HuH-7 (cell line): ENCODE results near the gene EVA1C.
A peak's percentile ranks its signal among the peaks of the same experiment; 100 is the strongest.
"Not testable (repeated sequence)": the region's sequence is repeated elsewhere in the genome, so short reads cannot be mapped to it uniquely, and the experiment has no call there.

Source experiments
- DNase-seq: peaks from one replicate; pipeline ENCODE4 v3.0.0; 2011; ENCODE audit warnings: low spot score

EVA1C gene

DNA sequence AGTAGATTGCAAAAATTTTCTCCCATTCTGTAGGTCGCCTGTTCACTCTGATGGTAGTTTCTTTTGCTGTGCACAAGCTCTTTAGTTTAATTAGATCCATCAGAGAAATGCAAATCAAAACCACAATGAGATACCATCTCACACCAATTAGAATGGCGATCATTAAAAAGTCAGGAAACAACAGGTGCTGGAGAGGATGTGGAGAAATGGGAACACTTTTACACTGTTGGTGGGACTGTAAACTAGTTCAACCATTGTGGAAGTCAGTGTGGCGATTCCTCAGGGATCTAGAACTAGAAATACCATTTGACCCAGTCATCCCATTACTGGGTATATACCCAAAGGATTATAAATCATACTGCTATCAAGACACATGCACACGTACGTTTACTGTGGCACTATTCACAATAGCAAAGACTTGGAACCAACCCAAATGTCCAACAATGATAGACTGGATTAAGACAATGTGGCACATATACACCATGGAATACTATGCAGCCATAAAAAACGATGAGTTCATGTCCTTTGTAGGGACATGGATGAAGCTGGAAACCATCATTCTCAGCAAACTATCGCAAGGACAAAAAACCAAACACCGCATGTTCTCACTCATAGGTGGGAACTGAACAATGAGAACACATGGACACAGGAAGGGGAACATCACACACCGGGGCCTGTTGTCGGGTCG lies 21.8 kb upstream of the EVA1C start:
- not testable (repeated sequence) for DNase-seq

DNA sequence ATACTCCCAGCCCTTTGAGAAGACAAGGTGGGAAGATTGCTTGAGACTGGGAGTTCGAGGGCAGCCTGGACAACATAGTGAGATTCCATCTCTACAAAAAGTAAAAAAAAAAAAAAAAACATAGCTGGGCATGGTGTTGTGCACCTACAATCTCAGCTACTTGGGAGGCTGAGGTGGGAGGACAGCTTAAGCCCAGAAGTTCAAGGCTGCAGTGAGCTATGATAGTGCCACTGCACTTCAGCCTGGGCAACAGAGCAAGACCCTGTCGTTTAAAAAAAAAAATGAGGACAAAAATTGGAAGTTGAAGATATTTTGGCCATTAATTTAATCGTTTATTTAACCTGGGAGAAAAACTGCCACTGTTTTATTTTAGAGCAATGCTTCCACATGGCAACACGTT lies 20.8 kb upstream of the EVA1C start:
- DNase-seq = no peak

- DNase-seq = no peak
Measured at GRCh38 chr21:32392299-32392879, 20.1 kb upstream of the EVA1C start.

DNA sequence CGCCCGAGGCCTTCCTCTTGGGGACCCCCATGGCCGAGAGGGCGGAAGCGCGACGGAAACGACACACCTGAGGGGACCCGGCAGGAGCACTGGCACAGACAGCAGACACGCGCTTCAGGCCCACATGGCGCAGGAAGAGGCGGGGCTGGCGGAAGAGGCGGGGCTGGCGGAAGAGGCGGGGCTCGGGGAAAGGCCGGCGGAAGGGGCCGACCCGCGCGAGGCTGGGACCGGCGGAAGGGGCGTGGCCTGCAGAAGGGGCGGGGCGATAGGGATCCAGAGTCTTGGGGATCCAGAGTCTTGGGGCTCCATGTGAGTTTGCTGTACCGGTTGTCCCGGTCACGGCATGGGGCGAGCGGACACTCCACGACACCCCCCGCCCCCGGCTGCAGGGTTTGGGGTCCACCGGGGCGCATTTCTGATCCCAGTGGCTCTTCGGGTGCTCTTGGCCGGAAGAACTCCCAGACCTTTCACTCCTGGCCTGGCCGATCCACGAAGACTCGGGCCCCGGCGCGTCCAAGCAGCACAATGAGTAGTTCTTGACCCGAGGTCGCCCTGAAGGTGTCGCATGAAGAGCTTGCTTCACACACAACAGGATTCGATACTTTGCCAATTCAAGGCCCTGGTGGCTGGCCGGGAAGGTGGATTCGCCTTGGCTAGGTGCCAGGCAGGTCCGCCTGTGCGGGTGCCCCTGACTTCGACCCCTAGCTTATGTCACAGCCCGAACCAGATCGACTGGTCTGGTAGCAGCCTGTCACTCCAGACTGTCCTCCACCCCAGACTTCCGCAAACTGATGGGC lies 19.4 kb upstream of the EVA1C start, which contains the start of gene URB1:
URB1 (minus strand) TSS at position 133 of the 797 bp plus-strand sequence; CDS start at position 31, 102 bp downstream.
- DNase-seq = peak; percentile 73

GRCh38 chr21:32393677-32394001 lies 18.9 kb upstream of the EVA1C start:
- DNase-seq = no peak

- DNase-seq = peak; percentile 72
Measured at GRCh38 chr21:32403201-32403777, 9.2 kb upstream of the EVA1C start.

DNA sequence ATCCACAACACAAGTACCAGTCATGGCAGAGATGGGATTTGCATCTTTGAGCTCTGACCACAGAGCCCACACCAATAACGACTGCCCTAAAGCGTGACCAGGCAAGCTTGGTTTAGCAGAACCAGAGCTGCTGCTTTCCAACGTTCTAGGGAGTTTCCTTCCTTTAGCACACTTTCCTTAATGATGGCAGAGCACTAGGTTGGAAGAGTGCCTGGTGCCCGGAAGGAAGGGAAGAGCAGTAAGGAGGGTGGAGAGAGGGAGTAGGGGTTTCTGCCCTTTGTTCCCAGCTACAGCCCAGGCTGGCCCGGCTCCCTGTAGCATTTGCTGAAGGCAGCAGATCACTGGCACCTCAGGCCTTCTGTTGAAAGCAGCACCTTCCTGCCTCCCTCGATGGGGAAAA lies 6.1 kb upstream of the EVA1C start:
- DNase-seq = no peak

- no peak for DNase-seq
Measured at GRCh38 chr21:32410291-32410690, 2.2 kb upstream of the EVA1C start.

DNA sequence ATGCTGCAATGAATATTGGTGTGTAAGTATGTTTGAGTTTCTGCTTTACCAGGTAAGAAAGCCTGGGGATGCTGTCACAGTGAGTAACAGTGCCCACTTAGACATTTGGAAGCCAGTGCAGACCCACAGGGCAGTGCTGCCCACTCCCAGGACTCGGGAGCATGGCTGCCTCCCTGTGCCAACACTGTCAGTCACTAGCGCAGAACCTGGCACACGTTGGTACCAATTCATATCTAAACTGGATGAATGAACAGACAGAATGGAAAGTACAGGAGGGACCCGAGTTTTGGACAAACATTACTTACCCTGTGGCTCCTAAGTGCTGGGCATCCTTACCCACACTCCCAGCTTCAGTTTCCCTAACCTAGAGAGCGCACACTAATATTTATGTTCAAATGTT lies 1.6 kb upstream of the EVA1C start:
- no peak for DNase-seq

DNA sequence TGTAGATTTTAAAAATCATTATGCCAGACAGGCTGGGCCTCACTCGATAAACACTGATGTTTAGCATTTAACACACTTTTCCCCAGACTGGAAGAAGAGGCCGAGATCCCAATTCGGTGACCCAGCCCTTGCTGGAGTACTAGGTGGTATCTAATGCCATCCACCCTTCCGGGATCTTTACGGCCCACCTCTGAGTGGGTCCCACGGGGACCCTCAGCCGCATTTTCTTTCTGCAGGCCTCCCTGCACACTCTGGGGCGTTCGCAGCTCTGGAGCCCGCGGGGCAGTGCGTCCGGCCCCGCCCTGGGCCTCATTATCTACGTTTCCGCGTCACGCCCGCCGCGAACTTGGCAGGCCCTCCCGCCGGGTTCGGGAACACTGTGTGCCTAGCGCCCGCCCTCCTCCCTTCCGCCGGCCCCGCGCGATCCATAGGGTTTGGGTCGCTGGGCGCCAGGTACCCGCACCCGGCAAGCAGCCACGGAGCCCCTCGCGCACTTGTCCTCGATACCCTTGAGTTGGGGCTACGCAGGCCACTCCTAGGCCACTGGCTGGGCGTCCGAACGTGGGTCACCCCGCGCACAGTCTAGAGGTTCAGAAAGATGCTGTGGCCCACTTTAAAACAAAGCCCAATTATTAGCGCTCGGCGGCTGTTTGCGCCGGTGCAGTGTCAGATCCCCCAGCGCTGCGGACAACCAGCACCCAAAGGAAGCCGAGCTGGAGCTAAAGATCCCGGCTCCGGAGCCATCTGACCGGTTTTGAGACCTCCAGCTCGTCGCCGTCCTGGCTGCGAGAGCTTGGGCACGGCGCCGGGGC lies 950 bp upstream of the EVA1C start:
- no peak for DNase-seq

GRCh38 chr21:32413015-32413504 lies 554 bp downstream of the EVA1C start:
- no peak for DNase-seq

DNA sequence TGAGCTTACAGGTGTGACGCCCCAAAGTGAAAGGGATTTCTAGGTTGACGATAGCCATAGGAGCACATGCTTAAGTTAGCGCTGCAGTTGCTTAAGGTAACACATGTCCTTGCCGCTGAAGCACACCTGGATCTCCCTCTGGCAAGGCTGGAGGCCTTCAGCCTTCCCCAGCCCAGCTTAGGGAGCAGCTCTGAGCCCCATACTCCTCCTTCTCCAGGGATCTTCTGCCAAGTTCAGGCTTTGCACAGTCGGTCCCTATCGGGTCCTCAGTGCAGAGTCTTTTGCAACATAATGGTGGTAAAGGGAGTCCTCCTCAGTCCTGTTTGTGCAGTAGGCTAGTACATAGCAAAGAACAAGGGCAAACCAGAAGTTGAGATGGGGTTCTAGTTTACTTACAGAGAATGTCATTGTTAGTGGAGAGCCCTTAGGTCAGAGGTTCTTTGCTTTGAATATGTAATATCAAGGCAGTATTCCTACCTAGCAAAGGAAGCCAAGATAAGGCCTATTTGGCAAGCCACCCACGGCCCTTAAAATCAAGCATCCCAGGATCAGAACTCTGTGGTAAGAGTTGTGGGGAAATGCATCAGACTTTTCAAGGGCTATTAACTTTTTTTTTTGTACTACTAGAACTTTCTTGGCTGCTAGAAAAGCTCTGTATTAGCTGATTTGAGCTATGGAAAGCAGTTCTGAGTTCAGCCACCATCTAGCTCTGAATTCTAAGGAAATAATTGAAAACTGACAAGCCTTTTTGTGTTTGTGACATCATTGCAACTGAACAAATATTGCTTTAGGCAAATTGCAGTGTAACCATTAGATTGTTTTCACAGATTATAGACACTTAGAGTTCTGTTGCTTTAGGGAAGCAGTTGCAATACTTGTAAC lies 1.4 kb downstream of the EVA1C start:
- no peak for DNase-seq

- no peak for DNase-seq
Measured at GRCh38 chr21:32414579-32415358, 2.3 kb downstream of the EVA1C start.

- DNase-seq = no peak
Measured at GRCh38 chr21:32415451-32416398, 3.2 kb downstream of the EVA1C start.

DNA sequence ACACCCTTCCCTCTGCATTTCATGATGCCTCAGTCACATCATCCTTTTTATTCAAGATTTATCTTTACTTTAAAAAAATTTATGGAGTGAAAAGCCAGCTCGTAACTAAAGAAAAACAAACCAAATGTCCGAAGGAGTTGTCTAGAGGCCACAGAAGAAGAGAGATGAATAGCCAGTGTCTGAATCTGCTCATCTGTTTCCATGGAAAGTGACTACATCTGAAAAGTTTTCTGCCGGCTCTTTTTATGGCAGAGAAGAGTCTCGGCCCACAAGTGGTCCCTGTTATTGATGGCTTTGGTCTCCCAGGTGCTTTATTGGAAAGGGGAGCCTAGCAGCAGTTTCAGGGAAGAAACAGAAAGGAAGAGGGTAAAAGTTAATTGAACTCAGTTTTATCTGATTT lies 5.6 kb downstream of the EVA1C start:
- no peak for DNase-seq

DNA sequence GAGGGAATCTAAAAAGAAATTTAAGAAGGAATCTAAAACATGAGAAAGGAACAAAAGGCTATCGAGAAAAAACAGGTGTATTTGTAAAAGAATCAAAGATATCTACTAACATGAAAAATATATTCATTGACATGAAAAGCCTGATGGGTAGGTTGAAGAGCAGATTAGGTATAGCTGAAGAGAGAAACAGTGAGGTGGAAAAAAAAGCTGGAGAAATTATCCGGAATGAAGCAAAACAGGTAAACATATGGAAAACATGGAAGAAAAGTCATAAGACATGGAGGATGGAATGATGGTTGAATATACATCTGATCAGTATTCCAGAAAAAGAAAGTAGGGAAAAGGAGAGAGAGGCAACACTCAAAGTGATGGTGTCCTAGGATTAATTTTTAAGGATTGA lies 9.6 kb downstream of the EVA1C start:
- DNase-seq = no peak

- DNase-seq = no peak
Measured at GRCh38 chr21:32423320-32424190, 11.0 kb downstream of the EVA1C start.

DNA sequence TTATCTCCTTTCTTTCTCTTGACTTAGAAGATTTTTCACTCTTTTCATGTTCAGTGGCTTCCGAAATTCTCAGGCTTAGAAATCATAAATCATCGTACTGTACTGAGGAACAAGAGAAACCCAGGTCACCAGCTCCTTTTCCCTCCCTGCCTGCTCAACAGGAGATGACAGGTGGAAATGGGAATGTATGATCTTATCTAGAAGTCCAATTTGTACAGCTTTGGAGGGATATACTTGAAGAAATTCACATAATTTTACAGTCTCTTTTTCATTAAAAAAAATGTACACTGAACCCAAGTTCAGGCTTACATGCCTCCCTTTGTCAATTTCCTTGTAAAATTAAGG lies 11.7 kb downstream of the EVA1C start:
- no peak for DNase-seq
